Fibroblast of lung (primary cell): ENCODE results near the gene DES. TPM values are rescaled to one million over a fixed set of nuclear protein-coding genes. Genes with fewer than 3 reads are reported as not detected.
A peak's percentile ranks its signal among the peaks of the same experiment; 100 is the strongest.

Experiments
- DNase-seq, 2 donors: peaks; one replicate each; pipeline versions ENCODE4 v3.0.0 to v3.0.0-alpha.2; 2010; ENCODE audit warnings: low read depth in 2 of 2
- H2AFZ ChIP-seq: 2 replicates; pipeline ENCODE4 v1.5.1; 2012; ENCODE audit warnings: low read length, control low read depth, inconsistent platforms
- H3K27ac ChIP-seq: 2 replicates; pipeline ENCODE4 v1.5.1; 2011; ENCODE audit warnings: low read length, control low read depth; ENCODE audit not compliant: insufficient read depth
- H3K27me3 ChIP-seq: 2 replicates; pipeline ENCODE4 v1.5.1; 2011; ENCODE audit warnings: mild to moderate bottlenecking, low read length; ENCODE audit not compliant: control insufficient read depth, insufficient read depth
- H3K36me3 ChIP-seq: 2 replicates; pipeline ENCODE4 v1.5.1; 2011; ENCODE audit warnings: low read length; ENCODE audit not compliant: control insufficient read depth, insufficient read depth
- H3K4me1 ChIP-seq: 2 replicates; pipeline ENCODE4 v1.5.1; 2011; ENCODE audit warnings: low read length; ENCODE audit not compliant: control insufficient read depth, insufficient read depth; ENCODE audit errors: extremely low read depth
- H3K4me2 ChIP-seq: 2 replicates; pipeline ENCODE4 v1.5.1; 2011; ENCODE audit warnings: low read length, control low read depth; ENCODE audit not compliant: insufficient read depth; ENCODE audit errors: extremely low read depth
- H3K4me3 ChIP-seq, 4 experiments: fragments of 200-600 bp in 1 of 4; sonication (generic) in 1 of 4; replicated peaks in 1 of 4; 2 replicates each; pipeline ENCODE4 v1.5.1; 2011 to 2016; ENCODE audit warnings: low read length in 4 of 4, low read depth in 3 of 4, mild to moderate bottlenecking in 3 of 4, control low read depth in 2 of 4, inconsistent platforms in 1 of 4, mixed read lengths in 1 of 4; ENCODE audit not compliant: insufficient read depth in 1 of 4; ENCODE audit errors: control extremely low read depth in 1 of 4
- H3K79me2 ChIP-seq: 2 replicates; pipeline ENCODE4 v1.5.1; 2012; ENCODE audit warnings: mild to moderate bottlenecking, low read length, inconsistent platforms; ENCODE audit not compliant: control insufficient read depth, insufficient read depth
- H3K9ac ChIP-seq: 2 replicates; pipeline ENCODE4 v1.5.1; 2011; ENCODE audit warnings: mild to moderate bottlenecking, low read length, control low read depth; ENCODE audit not compliant: insufficient read depth
- H3K9me3 ChIP-seq: 2 replicates; pipeline ENCODE4 v1.5.1; 2012; ENCODE audit warnings: low read depth, low read length; ENCODE audit not compliant: control insufficient read depth, insufficient read depth
- H4K20me1 ChIP-seq: 2 replicates; pipeline ENCODE4 v1.5.1; 2011; ENCODE audit warnings: low read length; ENCODE audit not compliant: control insufficient read depth, insufficient read depth; ENCODE audit errors: extremely low read depth
- EZH2 ChIP-seq: IDR thresholded peaks from 2 replicates; pipeline ENCODE4 v1.5.1; 2012; ENCODE audit warnings: low read length, control low read depth, mild to moderate bottlenecking; ENCODE audit errors: missing control alignments
- polyA plus RNA-seq, 2 donors: library from polyadenylated mRNA; depleted of rRNA in 1 of 2; stranded (reverse) in 1 of 2; unstranded in 1 of 2; fragments of >200 nt; gene quantifications; 2 replicates each; pipeline ENCODE4 v1.2.1, GENCODE V29; 2011 to 2012; ENCODE audit warnings: missing spikeins in 1 of 2
- total RNA-seq: library from RNA; depleted of rRNA; stranded (reverse); fragments of >200 nt; gene quantifications from 2 replicates; pipeline ENCODE4 v1.2.1, GENCODE V29; 2014
- TF ChIP-seq, protein P1 (sequence below), 2 donors: IDR thresholded peaks in 1 of 2; conservative IDR thresholded peaks in 1 of 2; 1 replicate in 1 of 2; 2 replicates in 1 of 2; pipeline ENCODE4 v1.5.1; 2011 to 2012; ENCODE audit warnings: low read length in 2 of 2, control low read depth in 1 of 2, inconsistent platforms in 1 of 2, low read depth in 1 of 2, mild to moderate bottlenecking in 1 of 2

The DES gene
- total and polyA plus RNA-seq, 2 donors (not counting 1 experiment from before 2014, with no cell fraction given): 11.0 to 34.7 TPM

DNA sequence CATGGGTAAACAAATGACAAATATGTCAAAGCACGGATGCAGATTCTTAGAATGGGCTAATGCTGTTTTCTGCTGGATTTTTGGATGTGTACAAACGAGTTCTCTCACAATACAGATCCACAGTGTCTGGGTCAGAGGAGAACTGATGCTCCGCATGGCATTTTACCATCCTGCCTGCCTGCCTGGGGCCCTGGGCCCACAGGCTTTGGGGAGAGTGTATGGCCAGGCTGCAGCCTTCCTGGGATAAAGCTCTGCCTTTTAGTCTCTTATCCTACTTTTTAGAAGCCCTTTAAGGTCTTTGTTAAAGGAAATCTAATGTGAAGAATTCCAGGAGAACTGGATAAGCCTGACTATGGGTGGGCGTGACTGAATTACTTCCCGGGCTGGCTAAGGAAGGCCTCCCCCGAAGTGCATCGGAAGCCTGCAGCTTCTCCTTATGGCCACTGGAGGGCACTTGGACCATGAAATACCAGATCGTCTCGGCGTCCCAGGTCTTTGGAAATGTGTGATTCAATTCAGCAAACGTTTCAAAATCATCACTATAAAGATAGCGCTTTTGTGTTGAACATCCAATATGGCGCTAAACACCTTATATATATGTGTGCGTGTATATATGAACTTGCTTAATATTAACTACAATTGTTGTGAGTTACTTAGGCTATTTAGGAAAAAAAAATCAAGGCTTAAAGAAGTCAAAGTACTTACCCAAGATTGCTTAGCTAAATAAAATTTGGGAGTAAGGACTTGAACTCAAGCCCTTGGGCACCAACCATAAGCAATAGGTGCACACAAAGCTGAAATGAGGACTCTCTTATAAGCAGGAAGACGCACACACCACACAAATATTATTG lies 15.3 kb upstream of the DES start:
- Histone ChIP-seq H4K20me1 (no peaks in the 10 kb centered on the region), H3K27me3 (no peaks in the 10 kb centered on the region), H3K4me2 (no peak overlapping the region), H3K27ac (no peak overlapping the region), H3K9ac (no peak overlapping the region), H3K36me3 (no peaks in the 10 kb centered on the region), H3K4me1 (peaks cover 15% of the 10 kb centered on the region), H2AFZ (no peak overlapping the region), H3K4me3 (no peak overlapping the region), H3K79me2 (no peaks in the 10 kb centered on the region), H3K9me3 (no peaks in the 10 kb centered on the region)
- peak; percentile 76 to 87 for DNase-seq
- TF ChIP-seq EZH2: no peak
- TF ChIP-seq, protein P1, sequence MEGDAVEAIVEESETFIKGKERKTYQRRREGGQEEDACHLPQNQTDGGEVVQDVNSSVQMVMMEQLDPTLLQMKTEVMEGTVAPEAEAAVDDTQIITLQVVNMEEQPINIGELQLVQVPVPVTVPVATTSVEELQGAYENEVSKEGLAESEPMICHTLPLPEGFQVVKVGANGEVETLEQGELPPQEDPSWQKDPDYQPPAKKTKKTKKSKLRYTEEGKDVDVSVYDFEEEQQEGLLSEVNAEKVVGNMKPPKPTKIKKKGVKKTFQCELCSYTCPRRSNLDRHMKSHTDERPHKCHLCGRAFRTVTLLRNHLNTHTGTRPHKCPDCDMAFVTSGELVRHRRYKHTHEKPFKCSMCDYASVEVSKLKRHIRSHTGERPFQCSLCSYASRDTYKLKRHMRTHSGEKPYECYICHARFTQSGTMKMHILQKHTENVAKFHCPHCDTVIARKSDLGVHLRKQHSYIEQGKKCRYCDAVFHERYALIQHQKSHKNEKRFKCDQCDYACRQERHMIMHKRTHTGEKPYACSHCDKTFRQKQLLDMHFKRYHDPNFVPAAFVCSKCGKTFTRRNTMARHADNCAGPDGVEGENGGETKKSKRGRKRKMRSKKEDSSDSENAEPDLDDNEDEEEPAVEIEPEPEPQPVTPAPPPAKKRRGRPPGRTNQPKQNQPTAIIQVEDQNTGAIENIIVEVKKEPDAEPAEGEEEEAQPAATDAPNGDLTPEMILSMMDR (conservative IDR thresholded peaks at IDR 0.05 in 1 of 2, IDR thresholded peaks at IDR 0.05 in 1 of 2; ENCODE audit: low read depth in 1 of 2, low read length in 2 of 2): peak; percentile 91 to 95

DNA sequence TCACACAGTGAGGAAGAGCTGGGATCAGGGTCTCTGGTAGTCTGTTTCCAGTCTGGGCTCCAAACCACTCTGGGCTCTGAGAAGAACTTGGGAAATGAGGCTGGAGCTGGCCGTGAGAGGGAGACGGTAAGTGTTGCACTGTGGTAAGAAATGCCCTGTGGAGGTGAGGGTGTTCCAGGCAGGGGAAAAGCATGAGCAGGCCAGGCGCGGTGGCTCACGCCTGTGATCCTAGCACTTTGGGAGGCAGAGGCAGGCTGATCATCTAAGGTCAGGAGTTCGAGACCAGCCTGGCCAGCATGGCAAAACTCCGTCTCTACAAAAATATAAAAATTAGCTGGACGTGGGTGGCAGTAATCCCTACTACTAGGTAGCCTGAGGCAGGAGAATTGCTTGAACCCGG lies 14.3 kb upstream of the DES start:
- H3K27ac ChIP-seq: no peak overlapping the region
- TF ChIP-seq EZH2: no peak
- TF ChIP-seq, protein P1 (conservative IDR thresholded peaks at IDR 0.05 in 1 of 2, IDR thresholded peaks at IDR 0.05 in 1 of 2; ENCODE audit: low read depth in 1 of 2, low read length in 2 of 2): no peak
- no peak for DNase-seq
- no peaks in the 10 kb centered on the region for H4K20me1 ChIP-seq
- H2AFZ ChIP-seq: no peak overlapping the region
- no peak overlapping the region for H3K4me3 ChIP-seq
- H3K79me2 ChIP-seq: no peaks in the 10 kb centered on the region
- no peaks in the 10 kb centered on the region for H3K27me3 ChIP-seq
- peaks cover 11% of the 10 kb centered on the region for H3K4me1 ChIP-seq
- no peak overlapping the region for H3K4me2 ChIP-seq
- no peak overlapping the region for H3K9ac ChIP-seq
- H3K36me3 ChIP-seq: no peaks in the 10 kb centered on the region
- no peaks in the 10 kb centered on the region for H3K9me3 ChIP-seq

DNA sequence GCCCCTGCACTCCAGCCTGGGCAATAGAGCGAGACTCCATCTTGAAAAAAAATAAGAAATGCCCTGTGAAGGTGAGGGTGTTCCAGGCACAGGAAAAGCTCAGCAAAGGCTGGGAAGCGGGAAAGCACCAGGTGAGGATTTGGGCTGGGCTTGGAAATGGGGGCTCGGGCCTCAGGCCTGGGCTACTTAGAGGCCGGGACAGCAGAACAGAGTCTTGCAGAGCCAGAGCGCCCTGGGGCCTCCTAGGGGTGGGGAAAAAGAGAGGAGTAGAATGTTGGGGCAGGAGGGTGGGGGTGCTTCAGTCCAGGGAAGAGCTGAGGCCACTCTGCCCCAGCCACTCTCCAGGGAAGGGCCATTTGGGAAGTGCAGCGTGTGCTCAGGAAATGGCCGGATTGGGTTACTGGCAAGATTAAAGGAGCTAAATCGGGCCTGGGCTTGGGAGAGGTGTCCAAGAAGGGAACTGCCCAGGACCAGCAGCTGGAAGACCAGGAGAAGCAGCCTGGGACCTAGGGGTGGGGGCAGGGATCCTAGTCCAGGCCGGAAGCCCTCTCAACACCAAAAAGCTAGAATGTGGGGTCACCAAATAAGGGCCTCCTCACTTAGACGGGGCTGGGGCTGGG lies 13.8 kb upstream of the DES start:
- Histone ChIP-seq H3K79me2 (no peaks in the 10 kb centered on the region), H3K4me2 (no peak overlapping the region), H3K36me3 (no peaks in the 10 kb centered on the region), H3K9me3 (no peaks in the 10 kb centered on the region), H3K4me1 (peaks cover 11% of the 10 kb centered on the region), H3K27ac (no peak overlapping the region), H2AFZ (no peak overlapping the region), H3K4me3 (no peak overlapping the region), H3K9ac (no peak overlapping the region), H3K27me3 (no peaks in the 10 kb centered on the region), H4K20me1 (no peaks in the 10 kb centered on the region)
- no peak for TF ChIP-seq EZH2
- TF ChIP-seq, protein P1 (conservative IDR thresholded peaks at IDR 0.05 in 1 of 2, IDR thresholded peaks at IDR 0.05 in 1 of 2; ENCODE audit: low read depth in 1 of 2, low read length in 2 of 2): no peak
- DNase-seq: no peak
